ENCODE measurements around the gene SPDYE4. TPM values are rescaled to one million over a fixed set of nuclear protein-coding genes. Genes with fewer than 3 reads are reported as not detected.

SPDYE4 gene
- total and polyA plus RNA-seq, 2 donors (not counting 1 experiment from before 2014, with no cell fraction given) = not detected

DNA sequence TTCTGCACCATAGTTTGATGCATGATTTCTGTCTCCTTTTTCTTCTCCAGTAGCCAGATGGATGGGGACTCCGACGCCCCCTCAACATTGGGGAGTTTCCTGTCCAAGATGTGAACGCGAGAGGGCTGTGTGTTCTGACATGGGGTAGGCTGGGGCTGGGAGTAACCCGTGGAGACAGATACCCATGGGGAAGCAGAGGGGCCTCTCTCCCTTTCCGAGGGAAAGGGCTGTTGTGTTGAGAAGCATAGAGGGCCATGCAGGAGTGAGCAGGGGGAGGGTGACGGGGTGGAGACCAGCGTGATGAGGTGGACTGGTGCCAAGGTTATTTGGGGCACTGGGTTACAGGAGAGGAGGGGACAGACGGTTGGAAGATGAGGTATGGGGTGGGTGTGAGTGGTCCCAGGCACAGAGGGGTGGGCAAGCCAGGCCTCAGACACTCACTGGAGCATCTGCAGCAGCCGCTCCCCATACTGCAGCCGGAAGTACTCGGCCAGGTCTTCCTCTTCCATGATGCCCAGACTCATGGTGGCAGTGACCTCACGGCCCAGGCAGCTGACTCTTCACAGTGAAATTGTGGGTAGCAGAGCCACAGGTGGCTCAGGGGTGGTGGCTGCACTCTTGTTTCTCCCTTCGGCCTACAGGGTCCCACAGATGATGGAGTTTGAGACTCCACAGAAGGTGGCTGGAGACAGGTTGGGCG lies 14.1 kb downstream of the SPDYE4 start:
- no peak overlapping the region for H3K4me3 ChIP-seq (ENCODE audit: control extremely low read depth in 1 of 5, extremely low read depth in 1 of 5, insufficient read depth in 1 of 5, low read depth in 2 of 5, low read length in 4 of 5)
- TF ChIP-seq EZH2 (IDR thresholded peaks at IDR 0.05; ENCODE audit: borderline replicate concordance, insufficient read depth, low read depth, low read length, poor library complexity, severe bottlenecking) (no peak), CTCF (IDR thresholded peaks at IDR 0.05) (no peak)
- no peaks in the 10 kb centered on the region for H4K20me1 ChIP-seq (ENCODE audit: control insufficient read depth, insufficient read depth, low read length, poor library complexity, severe bottlenecking)
- H3K4me1 Mint-ChIP-seq = peaks cover 30% of the 10 kb centered on the region
- H3K4me2 ChIP-seq (replicated peaks; ENCODE audit: low read depth, low read length, poor library complexity, severe bottlenecking) = no peak overlapping the region
- H3K27ac ChIP-seq (ENCODE audit: low read length in 2 of 2) = no peak overlapping the region
- H3K9me3 ChIP-seq (ENCODE audit: control extremely low read depth in 1 of 3, control insufficient read depth in 2 of 3, insufficient read depth in 1 of 3, low read length in 2 of 3) = no peaks in the 10 kb centered on the region
- H3K4me1 ChIP-seq (ENCODE audit: control insufficient read depth in 2 of 2, insufficient read depth in 2 of 2, low read length in 2 of 2) = peaks cover 16 to 35% of the 10 kb centered on the region in 2 donors
- peak overlapping the region; percentile 72 for H3K4me3 Mint-ChIP-seq
- H3K27ac Mint-ChIP-seq = peak overlapping the region; percentile 80
- H3K9me3 Mint-ChIP-seq (ENCODE audit: insufficient read depth) = no peaks in the 10 kb centered on the region
- peak; percentile 21 for DNase-seq
- H2AFZ ChIP-seq (ENCODE audit: insufficient read depth, low read depth, low read length, poor library complexity, severe bottlenecking) = peak overlapping the region; percentile 94
- H3K27me3 ChIP-seq (replicated peaks in 1 of 4; ENCODE audit: control extremely low read depth in 1 of 4, control insufficient read depth in 3 of 4, insufficient read depth in 4 of 4, low read length in 3 of 4) = no peaks in the 10 kb centered on the region
- intact Hi-C loops (cut with micrococcal nuclease) = no loop called here
- no peak for ATAC-seq (ENCODE audit: low read depth)
- no peaks in the 10 kb centered on the region for H3K79me2 ChIP-seq (ENCODE audit: control insufficient read depth, insufficient read depth, low read length)
- CTCF ChIA-PET = interaction anchor here (3.1 kb wide), 1 partner anchor 684 kb away, joined by 20 read pairs; no protein-coding TSS in a partner anchor
- POLR2A ChIA-PET = no interaction called here
- peaks cover 3% of the 10 kb centered on the region for H3K27me3 Mint-ChIP-seq
- no peaks in the 10 kb centered on the region for H3K36me3 ChIP-seq (replicated peaks in 1 of 2; ENCODE audit: control extremely low read depth in 1 of 2, control insufficient read depth in 1 of 2, extremely low read depth in 1 of 2, insufficient read depth in 2 of 2, low read length in 1 of 2)
- no peak overlapping the region for H3K9ac ChIP-seq (ENCODE audit: low read length)
- 72% methylated on average over 13 of the region's 15 CpGs for WGBS (ENCODE audit: insufficient coverage)

DNA sequence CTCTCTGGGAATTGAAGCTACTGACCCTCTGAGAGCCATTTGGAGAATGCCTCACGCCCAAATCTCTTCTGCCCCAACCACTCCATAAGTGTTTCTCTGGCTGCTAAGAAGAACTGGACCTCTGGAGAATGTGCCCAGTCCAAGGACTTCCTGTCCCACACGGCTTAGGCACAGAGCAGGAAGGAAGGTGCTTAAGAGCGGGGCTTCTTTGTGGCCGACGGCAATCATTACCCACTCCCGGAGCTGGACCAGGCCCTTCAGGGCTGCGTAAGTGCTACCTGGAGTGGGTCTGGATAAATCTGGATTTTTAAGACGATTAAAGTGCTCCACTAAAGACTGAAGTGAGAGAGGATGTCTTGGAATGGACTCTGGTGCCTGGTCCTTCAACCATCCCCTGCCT lies 15.5 kb downstream of the SPDYE4 start:
- Mint-ChIP-seq H3K4me3 (peak overlapping the region; percentile 17), H3K9me3 (ENCODE audit: insufficient read depth) (no peaks in the 10 kb centered on the region), H3K27ac (peak overlapping the region; percentile 80), H3K4me1 (peaks cover 32% of the 10 kb centered on the region), H3K27me3 (no peaks in the 10 kb centered on the region)
- 80% methylated on average over 8 of the region's 8 CpGs for WGBS (ENCODE audit: insufficient coverage)
- ChIA-PET POLR2A (no interaction called here), CTCF (interaction anchor here (2.3 kb wide), 1 partner anchor 333 kb away, joined by 8 read pairs; no protein-coding TSS in a partner anchor)
- no peaks in the 10 kb centered on the region for H3K79me2 ChIP-seq (ENCODE audit: control insufficient read depth, insufficient read depth, low read length)
- no peak overlapping the region for H3K4me3 ChIP-seq (ENCODE audit: control extremely low read depth in 1 of 5, extremely low read depth in 1 of 5, insufficient read depth in 1 of 5, low read depth in 2 of 5, low read length in 4 of 5)
- no peaks in the 10 kb centered on the region for H4K20me1 ChIP-seq (ENCODE audit: control insufficient read depth, insufficient read depth, low read length, poor library complexity, severe bottlenecking)
- no peak for ATAC-seq (ENCODE audit: low read depth)
- no peaks in the 10 kb centered on the region for H3K9me3 ChIP-seq (ENCODE audit: control extremely low read depth in 1 of 3, control insufficient read depth in 2 of 3, insufficient read depth in 1 of 3, low read length in 2 of 3)
- peak overlapping the region; percentile 21 for H2AFZ ChIP-seq (ENCODE audit: insufficient read depth, low read depth, low read length, poor library complexity, severe bottlenecking)
- H3K4me2 ChIP-seq (replicated peaks; ENCODE audit: low read depth, low read length, poor library complexity, severe bottlenecking) = no peak overlapping the region
- no peak overlapping the region for H3K9ac ChIP-seq (ENCODE audit: low read length)
- intact Hi-C loops (cut with micrococcal nuclease) = no loop called here
- H3K27ac ChIP-seq (ENCODE audit: low read length in 2 of 2) = no peak overlapping the region
- no peak for TF ChIP-seq CTCF (IDR thresholded peaks at IDR 0.05)
- TF ChIP-seq EZH2 (IDR thresholded peaks at IDR 0.05; ENCODE audit: borderline replicate concordance, insufficient read depth, low read depth, low read length, poor library complexity, severe bottlenecking) = no peak
- no peaks in the 10 kb centered on the region for H3K36me3 ChIP-seq (replicated peaks in 1 of 2; ENCODE audit: control extremely low read depth in 1 of 2, control insufficient read depth in 1 of 2, extremely low read depth in 1 of 2, insufficient read depth in 2 of 2, low read length in 1 of 2)
- H3K4me1 ChIP-seq (ENCODE audit: control insufficient read depth in 2 of 2, insufficient read depth in 2 of 2, low read length in 2 of 2) = peaks cover 16 to 35% of the 10 kb centered on the region in 2 donors
- DNase-seq = no peak
- no peaks in the 10 kb centered on the region for H3K27me3 ChIP-seq (replicated peaks in 1 of 4; ENCODE audit: control extremely low read depth in 1 of 4, control insufficient read depth in 3 of 4, insufficient read depth in 4 of 4, low read length in 3 of 4)
